GM18870 (cell line): ENCODE data around the gene DENND4B.
A peak's percentile ranks its signal among the peaks of the same experiment; 100 is the strongest.

ENCODE experiments used
- ATAC-seq: cut with Tn5 transposase; IDR thresholded peaks from one replicate; pipeline ENCODE4 v1.9.1; 2021; ENCODE audit warnings: moderate library complexity; ENCODE audit not compliant: unreplicated experiment

DENND4B gene

DNA sequence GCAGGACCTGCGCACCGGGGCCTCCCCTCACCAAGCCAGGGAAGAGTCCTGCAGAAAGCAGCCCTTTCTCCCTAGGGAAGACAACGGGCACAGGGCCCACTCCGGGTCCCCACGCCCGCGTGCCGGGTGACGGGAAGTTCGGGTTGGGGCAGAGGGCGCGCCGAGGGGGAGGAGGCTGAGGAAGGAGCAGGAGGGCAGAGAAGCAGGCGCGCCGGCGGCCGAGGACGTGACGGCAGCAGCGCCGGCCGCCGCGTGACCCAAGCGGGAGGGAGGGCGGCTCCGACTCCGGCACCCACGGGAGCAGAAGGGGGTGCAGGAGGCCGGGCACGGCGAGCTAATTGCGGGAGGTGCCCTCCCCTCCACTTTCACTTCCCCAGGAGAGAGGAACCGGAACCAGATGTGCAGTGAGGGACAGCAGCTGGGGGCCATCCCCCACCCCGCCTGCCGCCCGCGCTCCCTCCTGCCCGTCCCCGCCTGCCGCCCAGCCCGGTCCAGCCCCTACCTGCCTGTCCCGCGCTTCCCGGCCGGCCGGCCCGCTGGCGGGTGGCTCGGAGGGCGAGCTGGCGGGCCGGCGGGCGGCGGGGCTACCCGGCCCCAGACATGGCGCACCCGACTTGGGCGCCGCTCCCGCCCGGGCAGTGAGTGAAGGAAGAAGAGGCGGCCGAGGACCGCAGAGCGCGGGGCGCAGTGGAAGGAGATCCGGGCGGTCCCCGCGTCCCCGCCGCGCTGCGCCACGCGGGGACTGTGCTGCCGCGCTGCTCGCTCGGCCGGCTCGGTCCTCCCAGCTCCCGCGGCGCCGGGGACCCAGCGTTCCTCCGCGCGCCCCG is 510 bp downstream of the DENND4B start:
- ATAC-seq, result peak; percentile 68

DNA sequence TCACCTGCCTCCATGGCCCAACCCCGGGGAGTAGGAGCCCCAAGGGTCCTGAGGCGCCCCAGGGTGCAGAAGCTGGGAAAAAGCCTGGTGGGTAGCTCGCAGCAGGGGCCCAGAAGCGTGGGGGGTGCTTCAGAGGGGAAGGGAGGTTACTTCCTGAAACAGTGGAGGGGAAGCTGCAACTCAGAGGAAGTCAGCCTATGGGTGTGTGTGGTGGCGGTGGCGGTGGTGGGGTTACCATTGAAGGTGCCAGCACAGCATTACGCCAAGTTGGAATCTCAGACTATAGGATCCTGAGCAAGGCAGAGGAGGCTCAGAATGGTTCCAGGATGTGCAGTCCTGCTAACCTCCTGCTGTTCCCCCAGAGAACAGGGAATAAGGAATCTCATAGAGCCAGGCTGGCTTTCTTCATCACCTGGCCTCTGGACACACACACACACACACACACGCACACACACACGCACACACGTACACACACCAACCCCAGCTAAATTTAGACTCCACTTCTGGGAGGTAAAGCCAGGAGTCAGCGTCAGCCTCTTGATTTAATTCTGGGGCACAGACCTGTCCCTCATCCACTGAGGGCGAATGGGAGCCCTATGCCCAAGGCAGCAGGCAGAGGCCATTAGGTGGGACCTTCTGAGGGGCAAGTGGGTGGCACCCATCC is 1.3 kb downstream of the DENND4B start:
- no peak for ATAC-seq

DNA sequence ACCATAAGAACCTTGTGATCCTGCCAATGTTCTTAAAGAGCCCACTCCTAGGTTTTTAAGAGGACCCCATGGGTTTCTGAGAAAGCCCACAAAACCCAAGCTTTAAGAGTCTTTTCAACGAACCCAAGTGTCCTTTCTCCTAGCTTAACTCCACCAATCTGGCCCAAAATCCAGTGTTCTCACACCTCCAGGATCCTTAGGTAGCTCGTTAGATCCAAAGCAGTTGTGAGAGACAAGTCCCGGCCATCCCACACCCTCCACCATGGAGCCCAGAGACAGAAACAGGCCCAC is 1.7 kb downstream of the DENND4B start:
- no peak for ATAC-seq

DNA sequence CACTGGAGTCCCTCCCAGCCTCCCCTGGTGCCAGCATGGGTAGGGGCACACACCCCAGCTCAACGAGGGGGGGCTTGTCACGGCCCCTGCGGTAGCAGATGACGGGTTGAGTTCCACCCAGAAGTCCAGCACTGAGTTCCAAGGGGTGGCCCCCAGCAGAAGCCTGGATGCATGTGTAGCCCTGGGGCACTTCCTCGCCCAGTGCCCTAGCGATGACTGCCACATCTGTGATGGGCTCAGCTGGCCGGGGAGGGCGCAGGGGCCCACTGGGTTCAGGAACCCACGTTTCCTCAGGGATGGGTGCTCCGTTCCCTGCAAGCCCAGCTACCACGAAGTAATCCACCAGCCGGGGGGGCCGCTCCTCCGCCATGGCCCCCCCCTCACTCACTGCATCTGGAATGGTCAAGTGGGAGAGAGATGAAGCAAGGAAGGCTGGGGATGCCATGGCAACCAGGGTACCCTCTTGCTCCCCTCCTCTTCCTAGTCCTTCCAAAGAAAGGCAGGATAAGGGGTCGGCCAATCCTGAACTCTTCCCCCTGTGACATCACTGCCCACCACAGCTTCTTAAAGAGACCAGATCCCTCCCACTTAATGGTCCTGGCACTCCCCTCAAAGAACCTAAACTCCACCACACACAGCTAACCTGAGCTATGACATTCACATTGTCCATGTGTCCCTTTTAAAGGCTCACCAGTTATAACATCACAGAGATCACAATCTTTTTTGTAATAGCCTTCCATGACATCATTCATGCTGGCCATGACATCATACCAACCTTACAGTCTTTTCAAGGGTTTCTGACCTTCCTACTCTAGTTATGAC is 2.3 kb downstream of the DENND4B start:
- ATAC-seq, result no peak

DNA sequence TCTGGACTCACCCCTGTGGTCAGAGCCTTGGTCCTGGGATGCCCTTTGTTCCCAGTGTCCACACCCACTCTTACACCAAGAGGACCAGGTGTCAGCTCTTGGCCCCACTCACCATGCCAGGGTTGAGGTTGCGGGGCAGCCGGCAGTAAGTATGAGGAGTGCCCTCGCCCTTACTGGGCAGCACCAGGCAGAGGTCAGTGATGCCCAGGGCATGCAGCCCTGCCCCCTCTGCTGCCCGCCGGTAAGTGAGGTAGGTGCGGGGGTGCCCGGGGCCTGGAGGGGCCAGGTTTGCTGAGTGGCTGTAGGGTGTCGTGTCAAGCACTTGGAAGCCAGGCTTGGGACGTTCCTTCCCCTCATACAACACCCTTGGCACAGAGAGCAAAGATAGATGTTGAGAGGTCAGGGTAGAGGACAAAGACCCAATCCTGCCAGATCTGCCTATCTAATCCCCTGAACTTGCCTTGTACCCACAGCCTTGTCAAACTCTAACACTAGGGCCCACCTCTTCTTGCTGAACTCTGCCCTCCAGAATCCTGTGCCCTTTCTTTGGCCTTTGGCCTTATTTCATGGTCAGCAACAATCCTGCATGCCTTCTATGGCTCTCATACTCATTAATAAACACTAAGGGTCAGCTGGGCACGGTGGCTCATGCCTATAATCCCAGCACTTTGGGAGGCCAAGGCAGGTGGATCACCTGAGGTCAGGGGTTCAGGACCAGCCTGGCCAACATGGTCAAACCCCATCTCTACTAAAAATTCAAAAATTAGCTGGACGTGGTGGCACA is 3.6 kb downstream of the DENND4B start:
- ATAC-seq, result no peak

DNA sequence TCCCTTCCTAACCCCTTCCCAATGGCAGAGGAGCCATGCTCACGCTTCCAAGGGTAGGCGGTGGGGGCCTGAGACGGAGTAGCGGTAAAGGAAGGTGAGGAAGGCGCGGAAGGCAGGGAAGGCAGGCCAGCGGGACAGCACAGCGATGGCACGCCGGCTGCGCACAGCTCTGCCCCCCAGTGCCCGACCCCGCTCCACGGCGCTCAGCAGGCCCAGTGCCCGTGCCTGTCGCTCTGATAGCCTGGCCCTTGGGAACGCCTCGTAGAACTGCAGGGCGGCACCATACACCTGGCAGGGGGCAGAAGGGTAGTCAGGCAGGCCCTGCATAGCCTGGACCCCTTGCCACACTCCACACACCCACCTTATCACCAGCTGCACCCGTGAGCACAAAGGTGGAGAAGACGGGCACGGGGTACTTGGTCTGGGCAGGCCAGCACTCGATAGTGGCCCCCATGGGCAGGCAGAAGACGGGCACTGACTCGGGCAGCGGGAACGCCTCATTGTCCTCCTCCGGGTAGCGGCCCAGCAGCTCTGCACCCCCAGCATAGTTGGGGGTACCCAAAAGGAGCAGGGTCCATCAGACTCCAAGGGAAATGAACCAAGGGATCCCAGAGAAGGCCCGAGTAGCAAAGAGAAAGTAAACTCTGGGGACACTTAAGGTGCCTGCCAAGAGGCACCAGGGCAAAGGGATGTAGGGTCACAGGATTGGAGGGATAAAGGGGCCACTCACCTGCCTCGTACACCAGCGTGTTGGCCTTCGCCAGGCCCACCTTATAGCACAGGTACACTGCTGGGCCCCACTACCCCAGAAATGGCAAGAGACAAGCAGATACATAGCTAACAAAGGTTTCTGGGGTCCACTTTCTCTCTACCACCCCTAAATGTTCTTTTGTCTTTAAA is 4.4 kb downstream of the DENND4B start:
- no peak for ATAC-seq

DNA sequence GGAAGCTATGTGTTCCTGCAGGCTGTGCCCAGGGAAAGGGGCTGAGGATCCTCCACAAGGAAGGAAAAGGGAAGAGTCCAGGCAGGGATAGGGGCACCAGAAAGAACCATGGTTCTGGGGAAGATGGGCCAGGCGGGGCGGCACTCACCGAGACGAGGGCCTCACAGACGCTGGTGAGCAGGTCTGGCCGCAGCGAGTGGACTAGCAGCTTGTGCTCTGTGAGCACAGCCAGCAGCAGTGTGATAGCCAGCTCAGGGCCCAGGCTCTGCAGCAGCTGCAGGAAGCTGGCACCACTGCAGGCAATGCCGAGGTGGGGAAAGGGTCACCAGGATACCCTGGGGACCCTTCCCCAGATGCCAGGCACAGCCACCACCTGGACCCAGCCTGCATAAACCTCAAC is 5.8 kb downstream of the DENND4B start:
- no peak for ATAC-seq

DNA sequence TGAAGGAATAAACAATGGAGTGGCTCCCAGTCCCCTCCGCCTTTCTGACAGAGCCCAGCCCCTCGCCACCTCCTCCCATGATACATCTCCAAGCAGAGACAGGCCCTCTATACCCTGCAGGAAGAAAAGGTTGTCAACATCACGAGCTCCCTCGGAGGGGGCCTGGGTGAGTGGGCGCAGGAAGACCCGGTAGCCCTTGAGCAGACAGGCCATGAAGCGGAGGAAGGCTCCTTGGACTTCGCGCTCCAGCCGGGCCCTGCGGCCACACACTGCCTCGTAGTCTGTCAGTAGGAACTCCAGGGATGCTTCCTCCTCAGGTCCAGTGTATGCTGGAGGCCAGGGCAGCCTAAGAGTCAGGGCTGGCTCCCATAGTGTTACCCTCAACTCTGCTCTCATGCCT is 7.0 kb downstream of the DENND4B start:
- no peak for ATAC-seq

DNA sequence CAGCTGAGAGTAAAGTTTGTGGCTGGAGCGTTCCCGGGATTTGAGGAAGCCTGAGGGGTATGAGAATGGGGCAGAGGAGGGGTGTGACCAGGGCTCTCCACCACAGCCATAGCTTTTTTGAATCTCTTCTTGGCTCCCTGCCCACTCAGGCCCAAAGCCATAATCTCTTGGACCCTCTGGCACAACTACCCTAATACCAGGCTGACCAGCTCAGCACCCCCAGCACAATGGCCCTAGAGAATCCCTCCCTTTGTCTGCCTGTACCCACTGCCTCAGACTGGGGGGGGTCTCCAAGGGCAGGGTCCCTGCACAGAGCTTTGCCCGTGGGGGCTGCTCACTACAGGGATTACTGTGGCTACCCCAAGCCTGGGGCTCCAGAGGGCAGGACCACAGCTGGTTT is 7.5 kb downstream of the DENND4B start:
- ATAC-seq, result no peak

DNA sequence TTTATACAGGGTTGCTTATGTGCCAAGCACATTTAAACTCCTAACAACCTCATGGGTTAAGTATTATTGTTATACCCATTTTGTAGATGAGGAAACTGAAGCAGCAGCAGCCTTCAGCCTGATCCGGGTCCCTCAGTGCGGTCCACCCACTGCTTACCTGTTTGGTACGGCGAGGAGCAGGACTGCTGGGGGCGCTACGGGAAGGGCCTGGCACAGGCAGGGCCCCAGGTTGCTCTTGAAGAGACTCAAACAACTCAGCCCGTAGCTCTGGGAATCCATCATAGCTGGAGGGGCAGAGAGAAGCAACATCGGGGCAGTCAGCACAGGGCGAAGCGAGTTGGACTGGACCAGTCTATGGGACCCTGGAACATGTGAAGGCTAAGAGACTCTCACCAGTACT is 9.2 kb downstream of the DENND4B start:
- ATAC-seq, result no peak

DNA sequence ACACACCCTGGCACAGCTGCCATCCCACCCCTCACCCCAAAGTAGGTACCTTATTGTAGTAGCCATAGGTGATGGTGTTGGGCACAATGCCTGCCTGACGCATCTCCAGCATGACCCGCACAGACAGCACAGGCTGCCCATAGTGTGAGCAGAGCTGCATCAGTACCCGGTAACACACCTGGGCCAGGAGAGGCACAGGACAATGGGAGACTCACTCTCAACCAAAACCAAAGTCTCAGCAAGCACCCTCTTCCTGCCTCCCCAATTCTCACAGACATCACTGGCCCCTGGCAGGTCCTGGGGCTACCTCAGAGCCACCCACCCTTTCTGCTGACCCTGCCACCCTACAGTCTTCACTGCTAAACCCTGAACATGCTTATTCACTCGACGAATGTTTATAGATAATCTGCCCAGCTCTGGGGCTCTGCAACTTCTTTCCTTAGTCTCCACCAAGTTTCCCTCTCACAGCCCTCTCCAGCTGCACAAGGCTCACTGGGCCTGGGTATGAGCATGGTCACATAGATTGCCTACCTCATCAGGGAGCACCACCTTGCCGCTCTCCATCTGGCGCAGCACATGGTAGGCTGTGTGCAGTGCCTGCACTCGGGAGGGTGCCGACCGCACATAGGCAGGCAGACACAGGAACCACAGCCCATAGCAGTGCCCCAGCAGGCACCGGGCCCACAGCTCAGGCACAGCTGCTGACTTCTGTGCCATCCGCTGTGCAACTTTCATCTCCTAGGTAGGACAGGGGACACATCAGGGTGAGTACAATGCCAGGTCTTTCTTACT is 10.3 kb downstream of the DENND4B start:
- ATAC-seq, result no peak

DNA sequence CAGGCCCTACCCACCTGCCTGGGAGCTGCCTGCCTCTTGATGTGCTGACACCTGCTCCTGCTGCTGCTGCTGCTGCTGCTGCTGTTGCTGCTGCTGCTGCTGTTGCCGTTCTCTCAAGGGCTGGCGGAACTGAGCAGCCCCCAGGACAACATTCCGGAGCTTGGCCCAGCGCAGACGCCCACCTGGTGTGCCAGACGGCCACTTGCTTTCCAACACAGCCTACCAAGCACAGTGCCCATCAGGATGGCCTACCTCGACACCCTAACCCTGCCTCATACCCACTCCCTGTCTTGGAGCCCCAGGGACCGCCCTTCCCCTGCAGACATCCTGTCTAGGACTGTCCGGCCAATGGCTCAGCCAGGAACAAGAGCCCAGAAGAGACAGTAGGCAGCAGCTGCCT is 11.8 kb downstream of the DENND4B start:
- ATAC-seq, result no peak

DNA sequence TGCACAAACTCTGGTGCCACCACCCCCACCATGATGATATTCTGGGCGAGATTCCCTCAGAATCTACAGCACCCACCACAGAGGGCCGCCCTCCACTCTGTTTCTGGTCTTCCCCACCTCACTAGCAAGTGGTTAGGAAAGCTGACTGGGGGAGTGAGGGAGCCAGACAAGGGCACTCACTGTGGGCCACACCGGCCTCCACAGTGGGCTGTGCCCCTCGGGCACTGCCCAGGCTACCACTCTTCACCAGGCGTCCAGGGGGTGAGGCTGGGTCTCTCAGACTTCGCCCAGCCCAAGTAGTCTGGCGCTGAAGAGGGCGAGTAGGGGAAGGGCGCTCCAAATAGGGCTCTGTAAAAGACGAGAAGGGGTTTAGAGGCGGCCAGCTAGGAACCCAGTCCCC is 12.6 kb downstream of the DENND4B start:
- no peak for ATAC-seq

DNA sequence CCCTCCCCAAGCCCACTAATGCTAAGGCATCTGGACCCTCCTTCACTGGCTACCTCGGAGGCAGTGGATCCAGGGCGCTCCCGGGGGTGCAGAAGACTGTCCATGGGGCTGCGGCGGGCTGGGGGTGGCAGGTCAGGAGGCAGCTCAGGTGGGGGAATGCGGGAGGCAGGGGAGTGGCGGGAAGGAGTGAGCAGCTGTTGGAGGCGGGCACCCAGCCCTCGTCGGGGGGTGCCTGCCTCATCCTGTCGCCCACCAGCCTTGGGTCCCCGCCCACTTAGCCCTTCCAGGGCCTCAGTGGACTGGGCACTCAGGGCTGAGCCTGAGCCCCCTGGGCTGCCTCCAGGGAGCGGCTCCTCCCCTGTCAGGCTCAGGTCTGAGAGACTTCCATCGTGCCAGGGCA is 13.1 kb downstream of the DENND4B start:
- no peak for ATAC-seq

DNA sequence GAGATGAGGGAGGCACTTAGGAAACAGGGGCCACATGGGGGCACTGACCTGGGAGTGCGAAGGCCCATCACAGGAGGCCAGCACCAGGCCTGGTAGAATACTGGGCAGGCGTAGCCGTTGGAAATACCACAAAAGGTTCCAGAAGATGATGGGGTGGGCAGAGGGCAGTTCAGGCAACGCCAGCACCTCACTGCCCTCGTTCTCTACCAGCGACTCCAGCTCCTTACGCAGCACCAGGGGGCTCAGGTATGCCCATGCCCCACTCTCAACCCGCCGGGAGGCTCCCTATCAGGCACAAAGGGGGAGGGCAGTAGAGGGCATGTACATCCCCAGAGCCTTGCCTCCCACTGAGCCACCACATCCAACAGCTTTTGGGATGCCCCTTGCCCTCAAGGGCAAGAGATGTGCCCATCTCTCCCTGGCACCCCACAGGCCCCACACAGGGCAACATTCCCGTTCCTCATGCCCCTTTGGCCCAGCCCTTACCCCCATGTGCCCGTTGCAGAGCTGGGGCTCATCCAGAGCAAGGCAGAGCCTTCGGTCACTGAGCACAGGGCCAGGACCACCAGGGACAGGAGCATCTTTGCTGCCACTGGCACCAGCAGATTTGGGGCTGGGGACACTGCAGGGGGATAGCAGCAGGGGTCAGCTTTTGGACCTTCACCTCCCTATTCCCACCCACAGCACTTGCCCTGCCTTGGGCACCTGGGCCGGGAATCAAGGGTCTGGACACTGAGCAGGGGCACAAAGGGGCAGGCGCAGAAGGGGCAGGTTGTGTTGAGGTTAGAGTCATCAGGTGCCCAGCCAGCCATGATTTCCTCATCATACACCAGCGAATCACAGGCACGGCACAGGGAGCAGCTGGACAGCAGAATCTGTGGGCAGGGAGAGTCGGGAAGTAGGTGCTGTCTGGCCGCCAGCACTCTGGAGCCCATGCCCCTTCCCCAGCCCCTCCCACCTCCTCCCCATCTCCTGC is 14.1 kb downstream of the DENND4B start:
- no peak for ATAC-seq

DNA sequence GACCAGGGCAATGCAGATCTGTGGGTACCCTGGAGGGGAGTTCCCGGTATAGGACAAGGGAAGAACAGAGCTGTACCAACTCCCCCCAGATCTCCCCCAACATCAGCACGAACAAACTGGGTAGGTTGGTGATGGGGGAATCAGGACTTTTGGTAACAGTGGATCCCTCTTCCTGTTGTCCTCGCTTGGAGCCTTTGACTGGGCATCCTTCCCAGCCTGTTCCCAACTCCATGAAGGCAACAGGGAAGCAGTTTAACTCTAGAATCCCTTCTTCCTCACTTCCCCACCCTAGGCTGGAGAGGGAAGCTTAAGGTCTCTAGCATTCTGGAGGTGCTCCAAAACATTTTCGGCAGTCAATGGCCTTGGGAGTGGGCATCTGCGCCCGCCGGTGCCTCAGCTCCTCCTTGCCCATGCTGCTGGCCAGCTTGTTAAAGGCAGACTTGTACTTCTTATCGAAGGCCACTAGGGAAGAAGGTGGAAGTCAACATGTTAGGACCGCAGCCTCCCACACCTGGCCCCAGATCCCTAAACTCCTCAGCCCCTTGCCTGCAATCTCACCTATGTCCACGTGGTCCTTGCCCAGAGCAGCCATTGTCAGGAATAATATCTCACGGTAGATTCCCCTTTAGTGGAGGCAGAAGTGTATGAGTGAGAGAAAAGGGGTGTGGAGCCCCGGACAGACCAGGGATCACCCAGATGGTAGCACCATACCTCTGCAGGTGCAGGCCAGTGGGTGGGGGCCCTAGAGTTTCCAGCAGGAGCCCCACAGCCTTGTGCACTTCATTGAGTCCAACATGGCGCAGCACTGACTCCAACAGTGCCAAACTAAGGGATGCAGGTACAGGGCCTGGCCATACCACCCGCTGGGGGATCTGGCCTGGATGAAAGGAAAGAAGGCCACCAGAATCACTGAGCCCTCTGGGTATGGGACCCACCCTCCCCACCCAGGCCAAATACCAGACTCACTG is 16.3 kb downstream of the DENND4B start:
- ATAC-seq, result no peak

DNA sequence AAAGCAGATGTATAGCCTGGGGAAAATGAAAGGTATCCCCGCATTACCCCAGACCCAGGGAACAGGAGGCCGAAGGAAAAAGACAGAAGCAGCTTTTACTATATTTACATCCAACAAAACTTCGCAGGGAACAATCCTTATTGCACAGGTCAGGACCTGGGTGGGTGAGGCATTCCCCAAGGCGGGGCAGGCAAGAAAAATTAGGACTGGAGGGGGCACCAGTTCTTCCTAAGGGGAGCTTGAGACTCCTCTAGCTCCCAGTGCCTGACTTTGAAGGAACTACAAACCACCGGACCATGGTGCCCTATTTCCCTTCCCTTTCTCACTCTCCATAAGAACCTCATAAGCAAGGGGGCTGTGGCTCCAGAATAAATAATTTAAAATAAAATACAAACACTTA is 17.1 kb downstream of the DENND4B start:
- no peak for ATAC-seq
